HG03103 (cell line): ENCODE data around the gene TBC1D10B.
"Not testable (repeated sequence)": the region's sequence is repeated elsewhere in the genome, so short reads cannot be mapped to it uniquely, and the experiment has no call there.

Experiments used
- ATAC-seq: cut with Tn5 transposase; IDR thresholded peaks from one replicate; pipeline ENCODE4 v1.9.1; 2021; ENCODE audit warnings: low read depth; ENCODE audit not compliant: unreplicated experiment

Gene TBC1D10B

DNA sequence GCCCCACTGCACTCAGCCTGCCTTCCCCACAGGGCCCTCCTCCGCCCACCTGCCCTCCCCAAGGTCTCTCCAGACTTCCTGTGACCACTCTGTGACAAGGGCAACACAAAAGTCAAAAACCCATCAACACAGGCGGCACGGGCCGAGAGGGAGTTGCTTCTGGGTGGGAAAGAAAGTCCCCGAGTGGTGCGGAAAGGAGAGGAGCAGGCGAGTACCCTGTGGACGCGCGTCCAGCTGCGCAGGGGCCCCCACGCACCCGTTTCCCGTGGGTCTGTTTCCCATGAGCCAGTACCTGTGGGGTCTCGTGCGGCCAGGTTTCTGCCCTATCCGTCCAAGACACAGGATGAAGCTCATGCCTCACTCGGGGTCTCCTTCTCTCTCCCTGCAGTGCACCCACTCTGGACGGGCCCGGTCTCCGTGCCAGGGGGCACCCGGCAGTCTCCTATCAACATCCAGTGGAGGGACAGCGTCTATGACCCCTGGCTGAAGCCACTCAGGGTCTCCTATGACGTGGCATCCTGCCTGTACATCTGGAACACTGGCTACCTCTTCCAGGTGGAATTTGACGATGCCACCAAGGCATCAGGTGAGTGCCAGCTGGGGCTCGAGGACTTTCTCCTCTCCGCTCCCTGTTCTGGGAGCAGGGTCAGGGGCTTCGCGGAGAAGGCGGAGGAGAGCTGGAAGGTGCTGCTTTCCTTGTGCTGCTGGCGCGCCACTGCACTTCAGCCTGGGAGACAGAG is 27.4 kb downstream of the TBC1D10B start:
- ATAC-seq: no peak

GRCh38 chr16:30341971-30342370 is 28.3 kb downstream of the TBC1D10B start:
- ATAC-seq: not testable (repeated sequence)

DNA sequence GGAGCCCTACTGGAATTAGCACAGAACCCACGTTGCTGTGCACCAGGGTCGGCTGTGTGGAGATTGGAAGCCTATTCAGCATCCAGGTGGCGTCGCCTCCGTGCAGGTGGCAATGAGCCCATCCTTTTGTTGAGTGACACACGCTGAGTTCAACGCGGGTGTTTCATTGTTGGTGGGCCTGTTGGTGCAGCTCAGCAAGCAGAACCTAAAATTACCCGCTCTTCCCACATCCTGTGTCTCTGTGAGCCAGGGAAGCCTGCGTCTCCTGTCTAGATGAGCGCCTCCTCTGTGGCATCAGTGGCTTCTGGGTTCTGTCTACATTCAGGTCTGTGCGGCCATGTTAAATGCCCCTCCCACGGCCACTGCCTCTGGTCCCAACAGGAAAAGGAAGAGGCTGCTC is 29.7 kb downstream of the TBC1D10B start:
- ATAC-seq: no peak

GRCh38 chr16:30338715-30339114 is 31.6 kb downstream of the TBC1D10B start:
- not testable (repeated sequence) for ATAC-seq

GRCh38 chr16:30337964-30338357 is 32.3 kb downstream of the TBC1D10B start:
- ATAC-seq: not testable (repeated sequence)

- no peak for ATAC-seq
Measured at GRCh38 chr16:30335598-30336474, 34.5 kb downstream of the TBC1D10B start.

DNA sequence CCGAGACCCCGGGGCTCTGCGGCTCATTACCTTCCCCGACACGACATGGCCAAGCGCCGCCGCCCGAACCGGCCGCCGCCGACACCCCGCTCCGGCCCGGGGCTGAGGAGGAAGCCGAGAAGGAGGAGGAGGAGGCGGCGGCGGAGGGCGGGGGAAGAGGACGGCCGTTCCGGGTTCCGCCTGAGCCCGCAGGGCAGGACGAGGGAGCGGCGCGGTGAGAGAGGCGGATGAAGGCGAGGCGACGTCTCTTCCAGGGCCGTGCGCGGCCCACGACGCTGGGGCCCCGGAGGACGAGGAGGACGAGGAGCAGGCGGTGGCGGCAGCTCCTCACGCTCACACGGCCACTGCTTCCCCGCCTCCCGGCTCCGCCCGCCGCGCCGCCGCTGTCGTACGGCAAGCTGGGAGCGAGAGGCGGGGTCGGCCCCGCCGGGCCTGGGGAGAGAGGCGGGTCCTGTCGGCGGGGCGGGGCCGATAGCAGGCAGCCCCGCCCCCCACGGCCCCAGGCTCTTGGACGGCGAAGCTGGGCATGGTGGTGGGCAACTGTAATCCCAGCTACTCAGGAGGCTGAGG is 35.2 kb downstream of the TBC1D10B start:
- ATAC-seq: peak; percentile 58

GRCh38 chr16:30334473-30334989 is 35.8 kb downstream of the TBC1D10B start:
- ATAC-seq: peak; percentile 86

DNA sequence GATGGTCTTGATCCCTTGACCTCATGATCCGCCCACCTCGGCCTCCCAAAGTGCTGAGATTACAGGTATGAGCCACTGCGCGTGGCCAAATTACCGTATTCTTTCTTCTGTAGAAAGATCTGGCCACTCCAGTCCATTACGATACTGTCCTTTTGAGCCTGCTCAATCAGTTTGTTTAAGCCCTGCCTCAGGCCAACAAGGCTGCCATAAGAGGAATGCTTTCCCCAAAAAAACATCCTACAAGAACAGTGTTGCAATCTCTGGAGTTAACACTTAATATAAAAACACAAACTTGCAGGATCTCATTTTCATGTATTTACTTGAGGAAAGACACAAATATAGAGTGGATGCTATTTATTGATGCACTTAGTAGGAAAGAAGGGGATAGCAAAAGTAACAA is 46.1 kb downstream of the TBC1D10B start:
- ATAC-seq: not testable (repeated sequence)

DNA sequence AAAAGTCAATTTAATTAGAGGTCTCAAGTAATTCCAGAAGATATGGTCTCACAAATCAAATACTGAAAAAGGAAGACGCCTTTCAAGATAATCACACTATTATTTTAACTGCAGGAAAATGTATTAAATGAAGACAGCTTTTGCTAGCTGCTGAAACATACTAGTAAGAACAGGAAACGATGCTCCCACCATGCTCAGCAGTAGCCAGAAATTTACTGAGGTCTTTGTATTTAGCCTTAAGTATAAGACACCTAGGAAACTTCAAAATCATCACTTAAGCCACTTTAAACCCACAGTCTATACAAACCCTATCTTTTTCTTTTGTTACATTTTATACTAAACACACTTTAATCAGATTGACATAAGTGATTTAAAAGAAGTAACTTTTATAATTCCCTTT is 51.6 kb downstream of the TBC1D10B start:
- not testable (repeated sequence) for ATAC-seq

DNA sequence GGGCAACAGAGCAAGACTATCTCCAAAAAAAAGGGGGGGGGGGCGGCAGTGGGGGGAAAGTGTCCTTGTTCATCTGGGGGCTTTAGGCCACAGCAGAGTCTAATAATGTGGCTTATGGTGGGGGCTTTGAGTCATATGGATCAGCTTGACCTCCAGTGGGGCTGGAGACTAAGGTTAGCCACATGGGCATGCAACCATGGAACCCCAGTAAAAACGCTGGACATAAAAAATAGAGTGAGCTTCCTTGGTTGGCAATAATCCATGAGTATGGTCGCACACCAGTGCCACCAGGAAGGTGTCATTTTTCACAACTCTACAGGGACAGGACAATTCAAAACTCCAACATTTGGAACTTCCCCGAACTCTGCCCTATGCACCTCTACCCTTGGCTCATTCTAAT is 59.4 kb downstream of the TBC1D10B start:
- not testable (repeated sequence) for ATAC-seq

- not testable (repeated sequence) for ATAC-seq
Measured at GRCh38 chr16:30309255-30309654, 61.0 kb downstream of the TBC1D10B start.
